HG02678 (cell line): ENCODE data around the gene TRPM4.
"Not testable (repeated sequence)": the region's sequence is repeated elsewhere in the genome, so short reads cannot be mapped to it uniquely, and the experiment has no call there.

Experiments used
- ATAC-seq: cut with Tn5 transposase; IDR thresholded peaks from one replicate; pipeline ENCODE4 v1.9.1; 2021; ENCODE audit warnings: mild to moderate bottlenecking, moderate library complexity; ENCODE audit not compliant: unreplicated experiment

TRPM4 gene

DNA sequence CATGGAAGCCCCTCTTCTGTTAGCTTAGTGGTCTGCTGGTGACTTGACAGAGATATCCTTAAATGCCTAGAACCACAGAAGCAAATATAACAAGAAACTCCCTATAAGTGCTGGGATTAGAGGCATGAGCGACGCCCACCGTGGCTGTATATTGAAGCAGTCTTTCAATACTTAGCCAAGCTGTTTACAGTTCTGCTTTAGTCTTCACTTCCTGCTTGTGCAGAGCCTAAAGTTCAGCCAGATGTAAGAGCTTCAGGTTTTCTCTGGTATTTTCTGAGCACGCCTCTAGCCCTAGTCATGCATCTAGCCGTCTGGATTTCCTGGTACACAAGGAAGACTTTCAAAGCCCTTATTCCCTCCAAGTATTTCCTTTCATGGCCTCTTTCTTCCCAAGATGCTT lies 28.5 kb downstream of the TRPM4 start:
- no peak for ATAC-seq

DNA sequence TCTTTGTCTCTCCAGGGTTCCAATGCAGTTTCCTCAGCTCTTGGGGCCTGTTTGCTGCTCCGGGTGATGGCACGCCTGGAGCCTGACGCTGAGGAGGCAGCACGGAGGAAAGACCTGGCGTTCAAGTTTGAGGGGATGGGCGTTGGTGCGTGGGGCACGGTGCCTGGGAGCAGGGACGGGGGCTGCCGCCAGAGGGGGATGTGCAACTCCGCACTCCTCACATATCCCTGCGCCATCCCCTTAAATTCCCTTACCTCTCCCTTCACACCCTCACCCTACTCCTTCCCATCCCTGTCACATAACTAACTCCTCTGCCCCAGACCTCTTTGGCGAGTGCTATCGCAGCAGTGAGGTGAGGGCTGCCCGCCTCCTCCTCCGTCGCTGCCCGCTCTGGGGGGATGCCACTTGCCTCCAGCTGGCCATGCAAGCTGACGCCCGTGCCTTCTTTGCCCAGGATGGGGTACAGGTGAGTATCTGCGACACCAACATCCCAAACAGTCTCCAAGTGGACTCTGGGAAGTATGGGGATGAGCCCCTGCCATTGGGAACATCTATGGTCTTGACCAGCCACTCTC lies 31.1 kb downstream of the TRPM4 start:
- ATAC-seq: no peak

DNA sequence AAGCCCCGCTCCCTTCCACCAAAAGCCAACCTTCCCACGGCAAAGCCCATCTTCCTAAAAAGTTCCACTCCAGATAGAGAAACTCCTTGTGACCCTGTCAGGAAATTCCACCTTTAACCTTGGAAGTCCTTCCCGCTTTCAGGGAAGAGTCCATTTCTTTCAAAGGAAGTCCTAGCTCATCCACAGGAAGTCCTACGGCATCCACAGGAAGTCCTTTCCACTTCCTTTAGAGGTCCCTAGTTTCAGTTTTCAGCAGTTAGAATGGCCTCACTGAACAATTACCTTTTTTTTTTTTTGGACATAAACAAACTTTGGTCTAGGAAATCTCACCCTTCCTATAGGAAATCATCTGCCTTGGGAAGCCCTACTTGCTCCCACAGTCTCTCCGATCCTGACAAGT lies 31.7 kb downstream of the TRPM4 start:
- no peak for ATAC-seq

DNA sequence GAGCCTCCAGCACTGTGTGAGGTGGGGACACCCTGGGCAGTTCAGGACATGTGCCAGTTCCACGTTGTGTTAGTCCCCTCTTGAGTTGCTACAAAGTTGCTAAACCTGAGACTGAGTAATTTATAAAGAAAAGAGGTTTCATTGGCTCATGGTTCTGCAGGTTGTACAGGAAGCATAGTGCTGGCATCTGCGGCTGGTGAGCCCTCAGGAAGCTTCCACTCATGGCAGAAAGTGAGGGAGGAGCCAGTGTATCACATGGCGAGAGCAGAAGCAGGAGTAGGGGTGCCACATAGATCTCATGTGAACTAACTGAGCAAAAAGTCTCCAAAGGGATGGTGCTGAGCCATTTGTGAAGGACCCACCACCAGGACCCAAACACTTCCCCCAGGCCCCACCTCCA lies 33.2 kb downstream of the TRPM4 start:
- ATAC-seq: no peak

DNA sequence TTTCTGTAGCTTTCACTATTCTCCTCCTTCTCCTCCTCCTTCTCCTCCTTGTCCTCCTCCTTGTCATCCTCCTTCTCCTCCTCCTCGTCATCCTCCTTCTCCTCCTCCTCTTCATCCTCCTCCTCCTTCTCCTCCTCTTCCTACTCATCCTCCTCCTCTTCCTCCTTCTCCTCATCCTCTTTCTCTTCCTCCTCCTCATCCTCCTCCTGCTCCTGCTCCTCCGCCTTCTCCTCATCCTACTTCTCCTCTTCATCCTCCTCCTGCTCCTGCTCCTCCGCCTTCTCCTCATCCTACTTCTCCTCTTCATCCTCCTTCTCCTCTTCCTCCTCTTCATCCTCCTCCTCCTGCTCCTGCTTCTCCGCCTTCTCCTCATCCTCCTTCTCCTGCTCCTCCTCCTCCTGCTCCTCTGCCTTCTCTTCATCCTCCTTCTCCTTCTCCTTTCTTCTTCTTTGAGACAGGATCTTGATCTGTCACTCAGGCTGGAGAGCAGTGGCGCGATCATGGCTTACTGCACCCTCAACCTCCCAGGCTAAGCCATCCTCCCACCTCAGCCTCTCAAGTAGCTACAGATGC lies 36.3 kb downstream of the TRPM4 start:
- no peak for ATAC-seq

DNA sequence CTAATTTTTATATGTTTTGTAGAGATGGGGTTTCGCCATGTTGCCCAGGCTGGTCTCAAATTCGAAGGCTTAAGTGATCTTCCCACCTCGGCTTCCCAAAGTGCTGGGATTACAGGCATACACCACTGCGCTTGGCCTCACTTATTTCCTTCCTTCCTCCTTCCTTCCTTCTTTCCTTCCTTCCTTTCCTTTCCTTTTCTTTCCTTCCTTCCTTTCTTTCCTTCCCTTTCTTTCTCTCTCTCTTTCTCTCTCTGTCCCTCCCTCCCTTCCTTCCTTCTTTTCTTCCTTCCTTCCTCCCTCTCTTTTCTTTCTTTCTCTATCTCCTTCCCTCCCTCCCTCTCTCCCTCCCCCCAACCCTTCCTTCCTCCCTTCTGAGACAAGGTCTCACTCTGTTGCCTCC lies 36.8 kb downstream of the TRPM4 start:
- ATAC-seq: no peak

DNA sequence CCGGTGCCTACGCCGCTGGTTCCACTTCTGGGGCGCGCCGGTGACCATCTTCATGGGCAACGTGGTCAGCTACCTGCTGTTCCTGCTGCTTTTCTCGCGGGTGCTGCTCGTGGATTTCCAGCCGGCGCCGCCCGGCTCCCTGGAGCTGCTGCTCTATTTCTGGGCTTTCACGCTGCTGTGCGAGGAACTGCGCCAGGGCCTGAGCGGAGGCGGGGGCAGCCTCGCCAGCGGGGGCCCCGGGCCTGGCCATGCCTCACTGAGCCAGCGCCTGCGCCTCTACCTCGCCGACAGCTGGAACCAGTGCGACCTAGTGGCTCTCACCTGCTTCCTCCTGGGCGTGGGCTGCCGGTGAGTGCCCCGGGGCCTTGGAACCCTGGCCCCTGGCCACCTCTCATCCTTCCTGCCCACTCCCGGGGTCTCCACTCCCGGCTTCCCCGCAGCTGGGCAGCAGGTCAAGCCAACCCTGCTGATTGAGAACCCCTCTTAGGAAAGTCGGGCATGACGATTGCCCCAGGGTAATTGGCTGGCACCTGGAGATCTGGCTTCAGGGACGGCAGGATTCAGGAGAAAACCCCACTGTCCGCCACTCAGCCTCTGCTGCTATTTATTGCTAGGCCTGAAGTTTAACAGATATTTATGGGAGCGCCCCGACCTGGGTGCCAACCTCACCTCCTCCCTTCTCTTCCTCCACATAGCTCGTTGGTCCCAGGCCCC lies 39.1 kb downstream of the TRPM4 start:
- ATAC-seq: no peak

DNA sequence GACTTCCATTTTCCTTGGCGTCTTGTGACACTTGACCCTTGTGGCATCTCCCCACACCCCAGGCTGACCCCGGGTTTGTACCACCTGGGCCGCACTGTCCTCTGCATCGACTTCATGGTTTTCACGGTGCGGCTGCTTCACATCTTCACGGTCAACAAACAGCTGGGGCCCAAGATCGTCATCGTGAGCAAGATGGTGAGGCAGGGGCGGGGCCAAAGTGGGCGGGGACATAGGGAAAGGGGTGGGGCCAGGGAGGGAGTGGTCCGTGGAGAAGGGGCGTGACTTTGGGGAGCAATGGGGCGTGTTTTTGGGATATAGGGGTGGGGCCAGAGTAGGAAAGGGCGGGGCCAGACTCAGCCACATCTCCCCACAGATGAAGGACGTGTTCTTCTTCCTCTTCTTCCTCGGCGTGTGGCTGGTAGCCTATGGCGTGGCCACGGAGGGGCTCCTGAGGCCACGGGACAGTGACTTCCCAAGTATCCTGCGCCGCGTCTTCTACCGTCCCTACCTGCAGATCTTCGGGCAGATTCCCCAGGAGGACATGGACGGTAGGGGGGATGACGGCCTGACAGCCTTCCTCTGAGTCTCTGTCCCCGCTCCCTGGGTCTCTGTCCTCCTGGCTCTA lies 42.8 kb downstream of the TRPM4 start:
- no peak for ATAC-seq

DNA sequence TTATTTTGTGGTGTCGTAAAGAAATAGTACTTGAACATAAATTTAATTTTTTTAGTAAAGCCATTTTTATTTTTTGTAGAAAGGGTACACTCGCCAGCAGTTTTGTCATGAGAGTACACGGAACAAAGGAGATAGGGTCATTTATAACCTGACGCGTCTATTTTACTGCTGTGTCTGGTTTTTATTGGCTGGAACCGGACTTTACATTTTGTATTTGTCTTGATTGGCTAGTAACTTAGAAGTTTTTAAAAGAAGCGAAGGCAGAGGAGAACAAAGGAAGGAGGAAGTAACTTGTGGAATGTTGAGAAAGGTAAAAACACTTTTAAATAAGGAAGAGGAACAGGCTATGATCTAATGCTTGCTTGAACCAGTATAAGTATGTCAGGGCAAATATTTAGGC lies 43.5 kb downstream of the TRPM4 start:
- ATAC-seq: no peak

DNA sequence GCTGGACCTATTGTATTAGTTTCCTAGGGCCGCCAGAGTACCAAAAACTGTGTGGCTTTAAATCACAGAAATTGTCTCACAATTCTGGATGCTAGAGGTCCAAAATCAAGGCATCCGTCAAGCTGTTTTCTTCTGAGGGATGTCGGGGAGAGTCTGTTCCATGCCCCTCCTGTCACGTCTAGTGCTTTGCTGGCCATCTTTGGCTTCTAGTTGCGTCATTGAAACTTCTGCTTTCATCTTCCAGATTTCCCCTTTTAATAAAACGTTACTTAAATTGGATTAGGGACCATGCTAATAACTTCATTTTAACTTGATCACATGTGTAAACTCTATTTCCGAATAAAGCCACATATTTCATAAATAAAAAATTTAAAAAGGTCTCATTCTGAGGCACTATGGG lies 47.5 kb downstream of the TRPM4 start:
- no peak for ATAC-seq

DNA sequence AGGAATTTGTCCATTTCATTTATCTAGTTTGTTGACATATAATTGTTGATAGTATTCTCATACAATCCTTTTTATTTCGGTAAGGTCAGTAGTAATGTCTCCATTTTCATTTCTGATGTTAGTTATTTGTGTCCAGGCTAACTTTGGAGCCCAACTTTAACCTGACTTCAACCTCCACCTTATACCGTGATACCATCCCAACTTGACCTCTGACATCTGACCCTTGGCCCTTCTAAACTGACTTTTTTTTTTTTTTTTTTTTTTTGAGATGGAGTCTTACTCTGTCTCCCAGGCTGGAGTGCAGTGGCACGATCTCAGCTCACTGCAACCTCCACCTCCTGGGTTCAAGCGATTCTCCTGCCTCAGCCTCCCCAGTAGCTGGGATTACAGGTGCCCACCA lies 51.9 kb downstream of the TRPM4 start:
- ATAC-seq: not testable (repeated sequence)

DNA sequence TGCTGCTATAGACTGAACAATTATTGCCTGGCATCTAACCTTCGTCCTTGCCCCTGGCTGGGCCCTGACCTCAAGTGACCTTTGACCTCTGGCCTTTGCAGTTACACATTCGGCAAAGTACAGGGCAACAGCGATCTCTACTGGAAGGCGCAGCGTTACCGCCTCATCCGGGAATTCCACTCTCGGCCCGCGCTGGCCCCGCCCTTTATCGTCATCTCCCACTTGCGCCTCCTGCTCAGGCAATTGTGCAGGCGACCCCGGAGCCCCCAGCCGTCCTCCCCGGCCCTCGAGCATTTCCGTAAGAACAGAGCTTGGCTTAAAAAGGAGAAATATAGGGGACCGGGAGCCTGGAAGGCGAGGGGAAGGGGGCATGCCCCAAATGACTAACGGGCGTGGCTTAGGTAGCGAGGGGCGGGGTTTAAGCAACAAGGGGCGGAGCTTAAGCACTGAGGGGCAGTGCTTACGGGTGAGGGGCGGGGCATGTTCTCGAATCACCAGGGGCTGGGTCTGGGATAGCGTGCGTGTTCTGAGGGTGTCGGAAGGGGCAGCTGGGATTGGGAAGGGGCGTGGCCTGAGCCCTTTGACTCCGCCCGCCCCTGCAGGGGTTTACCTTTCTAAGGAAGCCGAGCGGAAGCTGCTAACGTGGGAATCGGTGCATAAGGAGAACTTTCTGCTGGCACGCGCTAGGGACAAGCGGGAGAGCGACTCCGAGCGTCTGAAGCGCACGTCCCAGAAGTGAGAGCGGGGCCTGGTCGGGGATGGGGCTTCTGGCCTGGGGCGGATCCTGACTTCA lies 52.7 kb downstream of the TRPM4 start:
- ATAC-seq: no peak

DNA sequence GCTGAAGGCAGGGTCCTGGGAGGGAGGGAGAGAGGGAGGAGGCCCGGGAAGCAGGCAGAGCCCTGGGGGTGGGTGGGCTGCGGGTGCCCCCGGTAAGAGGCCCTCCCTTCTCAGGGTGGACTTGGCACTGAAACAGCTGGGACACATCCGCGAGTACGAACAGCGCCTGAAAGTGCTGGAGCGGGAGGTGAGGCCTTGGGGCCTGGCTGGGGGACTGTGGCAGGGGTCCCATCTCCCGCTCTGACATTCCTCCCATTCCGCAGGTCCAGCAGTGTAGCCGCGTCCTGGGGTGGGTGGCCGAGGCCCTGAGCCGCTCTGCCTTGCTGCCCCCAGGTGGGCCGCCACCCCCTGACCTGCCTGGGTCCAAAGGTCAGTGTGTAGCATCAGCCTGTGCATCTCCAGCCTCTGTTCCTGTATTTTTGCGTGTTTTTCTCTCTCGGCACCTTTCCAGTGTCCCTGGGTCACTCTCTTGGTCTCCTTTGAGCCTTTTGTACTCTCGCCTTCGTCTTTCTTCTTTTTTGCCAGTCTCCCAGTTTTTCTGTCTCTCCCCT lies 53.4 kb downstream of the TRPM4 start:
- ATAC-seq: no peak

DNA sequence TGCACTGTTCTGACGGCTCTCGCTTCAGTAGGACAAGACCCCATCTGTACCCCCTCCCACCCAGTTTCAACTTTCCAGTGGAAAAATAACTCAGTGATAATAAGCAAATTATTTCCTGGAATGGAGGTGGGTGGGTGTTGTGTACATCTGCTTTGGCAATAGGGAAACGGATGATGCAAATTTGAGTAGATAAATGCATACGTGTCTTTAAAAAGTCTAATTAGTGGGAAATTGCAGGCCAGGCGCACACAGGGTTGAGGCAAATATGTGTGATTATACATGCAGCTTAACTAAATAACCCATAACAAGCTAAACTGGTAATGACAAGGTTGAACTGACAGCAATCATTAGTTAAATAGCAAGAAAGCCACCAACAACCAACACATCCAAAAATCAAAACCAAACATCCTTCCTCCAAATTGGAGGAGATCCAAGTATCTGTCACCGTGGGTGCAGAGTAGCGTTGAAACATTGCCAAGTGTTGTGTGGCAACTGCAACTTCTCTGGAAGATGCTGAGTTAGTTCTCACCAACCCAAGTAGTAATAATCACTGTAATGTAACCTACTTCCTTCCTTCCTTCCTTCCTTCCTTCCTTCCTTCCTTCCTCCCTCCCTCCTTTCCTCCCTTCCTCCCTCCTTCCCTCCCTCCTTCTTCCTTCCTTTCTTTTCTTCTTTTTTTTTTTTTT lies 54.6 kb downstream of the TRPM4 start:
- no peak for ATAC-seq

DNA sequence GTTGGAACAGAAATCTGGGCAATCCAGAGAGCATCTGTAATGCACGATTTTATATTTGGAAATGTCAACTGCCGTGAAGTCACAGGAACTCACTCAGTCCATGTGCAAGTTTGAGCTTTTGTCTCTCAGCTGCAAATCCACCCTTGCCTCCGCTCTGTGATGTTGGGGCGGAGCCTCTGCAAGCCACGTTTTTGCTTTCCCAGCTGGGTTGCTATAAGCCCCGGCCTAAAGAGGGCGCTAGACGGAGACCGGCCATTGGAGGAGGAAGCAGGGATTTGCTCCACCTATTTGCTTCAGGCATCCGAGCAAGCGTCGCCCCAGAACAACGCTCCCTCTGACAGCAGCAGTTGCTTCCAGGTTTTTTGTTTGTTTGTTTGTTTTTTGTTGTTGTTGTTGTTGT lies 56.2 kb downstream of the TRPM4 start:
- no peak for ATAC-seq

DNA sequence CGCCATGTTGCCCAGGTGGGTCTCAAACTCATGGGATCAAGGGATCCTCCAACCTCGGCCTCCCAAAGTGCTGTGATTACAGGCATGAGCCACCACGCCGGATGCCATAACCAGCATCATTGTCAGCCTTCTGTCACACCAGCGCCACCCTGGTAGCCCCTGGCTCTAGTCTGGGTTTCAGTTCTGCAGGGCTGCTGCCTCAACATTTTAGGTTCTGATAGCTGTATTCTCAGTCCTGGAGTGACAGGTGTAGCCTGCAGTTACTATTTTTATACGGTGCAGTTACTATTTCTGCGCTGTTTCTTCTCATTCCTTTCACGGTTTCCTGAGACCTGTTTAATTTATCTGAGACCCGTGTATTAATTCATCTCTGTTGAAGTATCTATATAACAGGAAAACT lies 57.1 kb downstream of the TRPM4 start:
- ATAC-seq: no peak

DNA sequence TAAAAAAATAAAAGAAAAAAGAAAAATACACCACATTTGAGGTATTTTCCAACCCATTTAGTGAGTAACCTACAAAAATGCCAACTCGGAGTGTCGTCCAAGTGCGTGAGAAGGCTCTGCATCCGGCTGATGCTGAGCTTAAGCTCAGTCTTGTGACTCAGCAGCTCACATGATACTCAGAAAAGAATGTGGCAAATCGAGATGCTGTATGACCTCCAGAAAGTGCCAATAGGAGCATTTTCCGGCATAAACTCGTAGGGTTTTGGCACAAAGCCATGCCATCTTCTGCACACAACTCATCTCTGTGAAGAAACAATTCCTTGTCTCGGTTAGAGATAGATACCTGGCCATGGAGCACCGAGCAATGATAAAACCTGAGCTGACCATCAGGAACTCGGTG lies 58.5 kb downstream of the TRPM4 start:
- ATAC-seq: no peak

DNA sequence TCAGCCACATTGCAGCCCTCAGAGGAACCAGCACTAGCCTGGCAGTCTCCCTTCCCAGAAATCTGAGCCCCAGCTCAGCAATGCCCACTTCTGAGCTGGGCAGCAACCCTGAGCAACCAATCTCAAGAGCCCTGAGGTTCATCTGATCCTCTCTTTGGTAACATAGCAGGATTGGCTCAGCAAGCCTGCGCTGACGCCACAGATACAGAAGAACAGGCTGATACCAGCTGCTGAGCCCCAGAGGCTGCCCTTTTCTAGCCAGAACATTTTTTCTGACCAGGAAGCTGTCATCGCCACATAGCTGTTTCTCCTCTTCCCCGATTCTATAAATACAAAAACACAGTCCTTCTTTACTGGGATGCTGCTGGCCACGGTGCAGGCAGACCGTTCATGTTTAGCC lies 59.8 kb downstream of the TRPM4 start:
- ATAC-seq: no peak

DNA sequence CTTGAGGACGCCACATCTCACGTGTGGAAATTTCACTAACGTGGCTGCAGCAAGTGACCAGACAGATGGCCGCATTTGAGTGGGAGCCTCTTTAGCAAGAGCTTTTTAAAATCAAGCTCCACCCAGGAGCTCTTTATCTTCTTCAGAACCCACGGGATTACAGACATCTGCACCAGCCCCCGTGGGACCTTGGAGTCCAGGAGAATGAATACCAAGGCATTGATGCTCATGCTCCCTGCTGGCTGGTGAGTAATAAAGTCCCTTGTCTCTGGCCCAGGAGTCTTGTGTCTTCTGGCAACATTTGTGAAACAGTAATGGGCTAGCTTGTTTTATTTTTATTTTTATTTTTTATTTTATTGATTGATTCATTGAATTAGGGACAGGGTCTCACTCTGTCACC lies 64.4 kb downstream of the TRPM4 start:
- ATAC-seq: no peak

DNA sequence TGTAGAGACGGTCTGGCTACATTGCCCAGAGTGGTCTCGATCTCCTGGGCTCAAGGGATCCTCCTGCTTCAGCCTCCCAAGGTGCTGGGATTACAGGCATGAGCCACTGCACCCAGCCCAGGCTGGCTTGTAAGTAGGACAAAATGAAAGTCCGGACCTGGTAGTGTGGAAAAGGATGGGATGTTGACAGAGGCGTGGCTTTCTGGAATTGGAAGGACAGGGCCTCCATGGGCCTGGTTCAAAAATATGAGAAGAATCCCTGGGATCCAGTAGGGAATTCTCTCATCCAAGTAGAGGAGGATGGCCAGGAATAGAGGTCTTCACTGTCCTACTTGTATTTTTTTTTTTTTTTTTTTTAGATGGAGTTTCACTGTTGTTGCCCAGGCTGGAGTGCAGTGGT lies 64.9 kb downstream of the TRPM4 start:
- no peak for ATAC-seq

DNA sequence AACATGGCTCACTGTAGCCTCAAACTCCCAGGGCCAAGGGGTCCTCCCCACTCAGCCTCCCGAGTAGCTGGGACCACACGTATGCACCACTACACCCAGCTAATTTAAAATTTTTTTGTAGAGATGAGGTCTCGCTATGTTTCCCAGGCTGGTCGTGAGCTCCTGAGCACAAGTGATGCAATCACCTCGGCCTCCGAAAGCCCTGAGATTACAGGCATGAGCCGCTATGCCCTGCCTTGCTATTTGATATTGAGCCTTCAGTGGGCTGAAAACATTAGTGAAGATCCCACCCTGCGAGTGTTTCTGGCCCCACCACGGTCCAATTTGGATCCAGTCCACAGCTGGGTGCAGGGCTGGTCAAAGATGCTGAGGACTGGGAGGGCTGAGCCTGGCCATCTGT lies 65.9 kb downstream of the TRPM4 start:
- ATAC-seq: no peak
